ENCODE measurements around the gene BAMBI. TPM values are rescaled to one million over a fixed set of nuclear protein-coding genes. Genes with fewer than 3 reads are reported as not detected.

The BAMBI gene
- total RNA-seq, 1 experiment from 2014 or later = 31.9 TPM

DNA sequence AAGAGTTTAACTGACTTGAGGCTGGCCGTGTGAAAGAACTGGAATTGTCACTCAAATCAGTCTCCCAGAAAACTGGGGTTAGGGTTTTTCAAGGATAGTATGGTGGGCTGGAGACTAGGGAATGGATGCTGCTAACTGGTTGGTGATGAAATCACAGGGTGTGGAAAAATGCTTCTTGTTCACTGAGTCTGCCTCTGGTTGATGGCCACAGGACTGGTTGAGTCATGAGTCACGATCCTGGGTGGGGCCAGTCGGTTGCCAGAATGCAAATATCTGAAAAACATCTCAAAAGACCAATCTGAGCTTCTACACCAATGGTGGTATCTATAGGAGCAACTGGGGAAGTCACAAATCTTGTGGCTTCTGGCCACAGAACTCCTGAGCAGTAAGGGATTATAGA lies 16.3 kb upstream of the BAMBI start:
- H3K4me1 ChIP-seq (ENCODE audit: insufficient read depth, low read length, poor library complexity, severe bottlenecking) = no peaks in the 10 kb centered on the region
- no peaks in the 10 kb centered on the region for H3K36me3 ChIP-seq (ENCODE audit: insufficient read depth, low read length, poor library complexity, severe bottlenecking)
- no TSS peak for BruUV-seq (replicated peaks)
- ChIA-PET POLR2A (ENCODE audit: low non-redundant PET) (no interaction called here), CTCF (no interaction called here)
- TF ChIP-seq CTCF (conservative IDR thresholded peaks at IDR 0.05; ENCODE audit: low read depth, low read length) (no peak), EZH2 (IDR thresholded peaks at IDR 0.05; ENCODE audit: borderline replicate concordance, low read depth, low read length, poor library complexity, severe bottlenecking) (no peak)
- intact Hi-C loops (cut with micrococcal nuclease; ENCODE audit: unreplicated experiment) = loop anchor here (5.0 kb wide), 2 partner anchors 581 to 716 kb away; no protein-coding TSS in a partner anchor
- H3K4me3 ChIP-seq (ENCODE audit: low read depth, low read length, poor library complexity, severe bottlenecking) = no peak overlapping the region
- no peaks in the 10 kb centered on the region for H3K27me3 ChIP-seq (replicated peaks; ENCODE audit: insufficient read depth, low read depth, low read length, poor library complexity)
- no peaks in the 10 kb centered on the region for H3K9me3 ChIP-seq (ENCODE audit: low read depth, low read length, poor library complexity, severe bottlenecking)
- DNase-seq (ENCODE audit: low spot score) = no peak
- no peak overlapping the region for H3K27ac ChIP-seq (ENCODE audit: low read depth, low read length, poor library complexity, severe bottlenecking)

- H3K36me3 ChIP-seq (ENCODE audit: insufficient read depth, low read length, poor library complexity, severe bottlenecking) = no peaks in the 10 kb centered on the region
- no peaks in the 10 kb centered on the region for H3K27me3 ChIP-seq (replicated peaks; ENCODE audit: insufficient read depth, low read depth, low read length, poor library complexity)
- TF ChIP-seq EZH2 (IDR thresholded peaks at IDR 0.05; ENCODE audit: borderline replicate concordance, low read depth, low read length, poor library complexity, severe bottlenecking) = no peak
- peak; percentile 98 for TF ChIP-seq CTCF (conservative IDR thresholded peaks at IDR 0.05; ENCODE audit: low read depth, low read length)
- CTCF ChIA-PET = interaction anchor here (0.5 to 2.2 kb wide), 14 partner anchors 13 to 833 kb away, joined by 3 to 22 read pairs (median 4); partner anchors contain the start of gene BAMBI
- peak; percentile 94 for DNase-seq (ENCODE audit: low spot score)
- no peaks in the 10 kb centered on the region for H3K4me1 ChIP-seq (ENCODE audit: insufficient read depth, low read length, poor library complexity, severe bottlenecking)
- no peaks in the 10 kb centered on the region for H3K9me3 ChIP-seq (ENCODE audit: low read depth, low read length, poor library complexity, severe bottlenecking)
- POLR2A ChIA-PET (ENCODE audit: low non-redundant PET) = no interaction called here
- intact Hi-C loops (cut with micrococcal nuclease; ENCODE audit: unreplicated experiment) = loop anchor here (1.0 to 5.0 kb wide), 5 partner anchors 35 to 714 kb away; no protein-coding TSS in a partner anchor
- no TSS peak for BruUV-seq (replicated peaks)
- no peak overlapping the region for H3K4me3 ChIP-seq (ENCODE audit: low read depth, low read length, poor library complexity, severe bottlenecking)
- no peak overlapping the region for H3K27ac ChIP-seq (ENCODE audit: low read depth, low read length, poor library complexity, severe bottlenecking)
These were observed 13.5 kb upstream of the BAMBI start for GRCh38 chr10:28663576-28664368.

DNA sequence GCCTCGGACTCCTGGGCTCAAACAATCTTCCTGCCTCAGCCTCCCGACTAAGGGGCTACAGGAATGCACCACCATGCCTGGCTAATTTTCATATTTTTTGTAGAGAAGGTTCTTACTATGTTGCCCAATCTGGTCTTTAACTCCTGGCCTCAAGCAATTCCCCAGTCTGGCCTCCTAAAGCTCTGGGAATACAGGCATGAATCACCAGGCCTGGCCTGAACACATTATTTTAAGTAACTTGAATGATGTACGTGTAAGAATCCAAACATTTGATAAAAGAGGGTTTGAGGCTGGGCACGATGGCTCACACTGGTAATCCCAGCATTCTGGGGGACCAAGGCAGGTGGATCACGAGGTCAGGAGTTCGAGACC lies 13.0 kb upstream of the BAMBI start:
- ChIA-PET POLR2A (ENCODE audit: low non-redundant PET) (no interaction called here), CTCF (interaction anchor here (0.5 to 2.2 kb wide), 14 partner anchors 13 to 832 kb away, joined by 3 to 22 read pairs (median 4); partner anchors contain the start of gene BAMBI)
- H3K27ac ChIP-seq (ENCODE audit: low read depth, low read length, poor library complexity, severe bottlenecking) = no peak overlapping the region
- no peaks in the 10 kb centered on the region for H3K36me3 ChIP-seq (ENCODE audit: insufficient read depth, low read length, poor library complexity, severe bottlenecking)
- H3K4me1 ChIP-seq (ENCODE audit: insufficient read depth, low read length, poor library complexity, severe bottlenecking) = no peaks in the 10 kb centered on the region
- DNase-seq (ENCODE audit: low spot score) = no peak
- intact Hi-C loops (cut with micrococcal nuclease; ENCODE audit: unreplicated experiment) = loop anchor here (1.0 to 5.0 kb wide), 4 partner anchors 36 to 713 kb away; no protein-coding TSS in a partner anchor
- H3K27me3 ChIP-seq (replicated peaks; ENCODE audit: insufficient read depth, low read depth, low read length, poor library complexity) = no peaks in the 10 kb centered on the region
- no peak overlapping the region for H3K4me3 ChIP-seq (ENCODE audit: low read depth, low read length, poor library complexity, severe bottlenecking)
- H3K9me3 ChIP-seq (ENCODE audit: low read depth, low read length, poor library complexity, severe bottlenecking) = no peaks in the 10 kb centered on the region
- BruUV-seq (replicated peaks) = no TSS peak
- TF ChIP-seq CTCF (conservative IDR thresholded peaks at IDR 0.05; ENCODE audit: low read depth, low read length) (no peak), EZH2 (IDR thresholded peaks at IDR 0.05; ENCODE audit: borderline replicate concordance, low read depth, low read length, poor library complexity, severe bottlenecking) (no peak)

Data from A673 (cell line).